CD4-positive, alpha-beta T cell treated with Interleukin-21 for 1 hour (primary cell): ENCODE measurements around the gene MDM2.

Experiments used
- DNase-seq: peaks from one replicate; pipeline ENCODE4 v3.0.0-alpha.2; 2020

The MDM2 gene

GRCh38 chr12:68854078-68854468, 46.1 kb downstream of the MDM2 start:
- DNase-seq: no peak

- DNase-seq: no peak
These were observed 46.6 kb downstream of the MDM2 start for GRCh38 chr12:68854554-68854953.

GRCh38 chr12:68855111-68855510, 47.1 kb downstream of the MDM2 start:
- DNase-seq: no peak

GRCh38 chr12:68855771-68856170, 47.8 kb downstream of the MDM2 start:
- no peak for DNase-seq

- DNase-seq: no peak
These were observed 48.5 kb downstream of the MDM2 start for GRCh38 chr12:68856510-68856909.

GRCh38 chr12:68861890-68862289, 53.9 kb downstream of the MDM2 start:
- DNase-seq: no peak

- no peak for DNase-seq
These were observed 55.3 kb downstream of the MDM2 start for GRCh38 chr12:68863109-68863770.

- DNase-seq: peak; percentile 37
These were observed 56.0 kb downstream of the MDM2 start for GRCh38 chr12:68863886-68864454.

- no peak for DNase-seq
These were observed 56.6 kb downstream of the MDM2 start for GRCh38 chr12:68864604-68865003.

- DNase-seq: no peak
These were observed 57.6 kb downstream of the MDM2 start for GRCh38 chr12:68865399-68866164.

GRCh38 chr12:68866950-68867349, 59.0 kb downstream of the MDM2 start:
- no peak for DNase-seq

- no peak for DNase-seq
These were observed 59.6 kb downstream of the MDM2 start for GRCh38 chr12:68867606-68868005.

- DNase-seq: no peak
These were observed 60.2 kb downstream of the MDM2 start for GRCh38 chr12:68868043-68868790.

GRCh38 chr12:68870011-68870410, 62.0 kb downstream of the MDM2 start:
- DNase-seq: no peak

- no peak for DNase-seq
These were observed 62.5 kb downstream of the MDM2 start for GRCh38 chr12:68870443-68870842.

GRCh38 chr12:68871396-68871795, 63.4 kb downstream of the MDM2 start:
- no peak for DNase-seq

GRCh38 chr12:68871921-68872320, 63.9 kb downstream of the MDM2 start:
- no peak for DNase-seq

GRCh38 chr12:68873316-68873715, 65.3 kb downstream of the MDM2 start:
- DNase-seq: no peak

- no peak for DNase-seq
These were observed 68.5 kb downstream of the MDM2 start for GRCh38 chr12:68876461-68876860.

- no peak for DNase-seq
These were observed 69.6 kb downstream of the MDM2 start for GRCh38 chr12:68877583-68877982.

- DNase-seq: no peak
These were observed 70.3 kb downstream of the MDM2 start for GRCh38 chr12:68878283-68878682.

GRCh38 chr12:68878846-68879245, 70.9 kb downstream of the MDM2 start:
- DNase-seq: no peak

- DNase-seq: no peak
These were observed 72.8 kb downstream of the MDM2 start for GRCh38 chr12:68880660-68881325.
